ENCODE data around the gene ZFX. TPM values are rescaled to one million over a fixed set of nuclear protein-coding genes. Genes with fewer than 3 reads are reported as not detected.
A peak's percentile ranks its signal among the peaks of the same experiment; 100 is the strongest.

The ZFX gene
- total and polyA plus RNA-seq, 4 donors = 7.5 to 72.4 (median 32.5) TPM

GRCh38 chrX:24259544-24260240 is 110.2 kb downstream of the ZFX start:
- no peaks in the 10 kb centered on the region for H3K36me3 ChIP-seq (ENCODE audit: control insufficient read depth in 4 of 4, insufficient read depth in 4 of 4, low read length in 4 of 4)
- H3K4me1 ChIP-seq (ENCODE audit: control insufficient read depth in 5 of 5, insufficient read depth in 5 of 5, low read length in 5 of 5) = no peaks in the 10 kb centered on the region
- peak; percentile 25 for TF ChIP-seq CTCF (IDR thresholded peaks at IDR 0.05; ENCODE audit: control extremely low read depth, extremely low read depth)
- 70 to 84% methylated on average over 9 of the region's 9 CpGs for WGBS, 2 donors
- no peak overlapping the region for H3K9ac ChIP-seq (ENCODE audit: insufficient read depth in 1 of 2, low read length in 2 of 2)
- H3K27me3 ChIP-seq (ENCODE audit: control insufficient read depth in 3 of 3, insufficient read depth in 3 of 3, low read length in 2 of 3) = peaks cover 0 to 34% (median 18%) of the 10 kb centered on the region in 3 donors
- DNase-seq (peak; percentile 37 to 84 (median 65)), ATAC-seq (ENCODE audit: insufficient read depth, low FRiP score) (no peak)
- peaks cover 0 to 2% (median 0%) of the 10 kb centered on the region in 4 donors for H3K9me3 ChIP-seq (ENCODE audit: control insufficient read depth in 4 of 4, insufficient read depth in 3 of 4, low read length in 3 of 4)
- H3K4me3 ChIP-seq = no peak overlapping the region
- H3K27ac ChIP-seq (ENCODE audit: low read depth in 1 of 2, low read length in 1 of 2) = no peak overlapping the region

DNA sequence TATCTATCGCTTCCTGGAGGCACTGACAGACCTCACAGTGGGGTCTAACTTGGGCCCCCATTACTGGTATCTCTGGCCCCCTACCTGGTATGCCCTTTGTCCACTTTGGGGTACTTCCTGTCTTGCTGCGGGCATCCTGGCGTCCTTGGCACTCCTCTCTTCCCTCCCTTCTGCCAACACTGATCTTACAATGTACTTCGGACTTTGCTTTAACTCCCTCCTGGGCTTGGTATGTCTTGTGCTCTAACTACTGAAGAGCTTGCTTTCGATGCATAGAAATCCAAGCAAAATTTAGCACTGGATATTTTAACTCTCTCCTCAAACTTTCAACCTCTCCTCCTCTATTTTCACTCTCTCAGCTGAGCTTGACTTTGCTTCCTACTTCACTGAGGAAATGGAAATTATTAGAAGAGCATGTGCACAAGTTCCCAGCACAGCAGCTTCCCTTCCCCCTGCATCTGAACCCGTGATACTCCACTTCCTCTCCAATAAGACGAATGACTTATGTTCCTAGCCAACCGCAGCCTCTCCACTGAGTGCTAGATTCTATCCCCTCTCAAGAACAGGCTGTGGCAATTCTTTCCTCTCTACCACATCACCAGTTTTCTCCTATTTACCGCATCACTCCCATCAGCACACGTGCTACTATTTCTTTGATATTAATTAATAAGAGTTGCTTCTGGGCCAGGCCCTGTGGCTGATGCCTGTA is 111.5 kb downstream of the ZFX start:
- WGBS, 2 donors = 31 to 55% methylated on average over 10 of the region's 10 CpGs
- peaks cover 0 to 40% (median 19%) of the 10 kb centered on the region in 3 donors for H3K27me3 ChIP-seq (ENCODE audit: control insufficient read depth in 3 of 3, insufficient read depth in 3 of 3, low read length in 2 of 3)
- peak; percentile 35 for ATAC-seq (ENCODE audit: insufficient read depth, low FRiP score)
- H3K4me1 ChIP-seq (ENCODE audit: control insufficient read depth in 5 of 5, insufficient read depth in 5 of 5, low read length in 5 of 5) = no peaks in the 10 kb centered on the region
- no peak for TF ChIP-seq CTCF (IDR thresholded peaks at IDR 0.05; ENCODE audit: control extremely low read depth, extremely low read depth)
- peaks cover 0 to 5% (median 0%) of the 10 kb centered on the region in 4 donors for H3K9me3 ChIP-seq (ENCODE audit: control insufficient read depth in 4 of 4, insufficient read depth in 3 of 4, low read length in 3 of 4)
- no peak overlapping the region for H3K4me3 ChIP-seq
- no peaks in the 10 kb centered on the region for H3K36me3 ChIP-seq (ENCODE audit: control insufficient read depth in 4 of 4, insufficient read depth in 4 of 4, low read length in 4 of 4)
- DNase-seq = peak; percentile 16 to 67 (median 29)
- no peak overlapping the region for H3K9ac ChIP-seq (ENCODE audit: insufficient read depth in 1 of 2, low read length in 2 of 2)
- H3K27ac ChIP-seq (ENCODE audit: low read depth in 1 of 2, low read length in 1 of 2) = peak overlapping the region in 1 of 2 donors; percentile 40

DNA sequence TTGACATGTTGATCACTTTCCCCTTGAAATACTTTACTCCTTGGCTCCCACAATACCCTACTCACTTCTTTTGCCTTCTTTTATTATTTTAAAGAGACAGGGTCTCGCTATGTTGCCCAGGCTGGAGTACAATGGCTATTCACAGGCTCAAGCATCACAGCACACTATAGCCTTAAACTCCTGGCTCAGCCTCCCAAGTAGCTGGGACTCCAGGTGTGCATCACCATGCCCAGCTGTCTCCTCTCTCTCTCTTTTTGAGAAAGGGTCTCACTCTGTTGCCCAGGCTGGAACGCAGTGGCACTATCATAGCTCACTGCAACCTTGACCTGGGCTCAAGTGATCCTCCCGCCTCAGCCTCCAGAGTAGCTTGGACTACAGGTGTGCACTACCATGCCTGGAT is 112.8 kb downstream of the ZFX start:
- TF ChIP-seq CTCF (IDR thresholded peaks at IDR 0.05; ENCODE audit: control extremely low read depth, extremely low read depth) = no peak
- Histone ChIP-seq H3K9ac (ENCODE audit: insufficient read depth in 1 of 2, low read length in 2 of 2) (no peak overlapping the region), H3K27me3 (ENCODE audit: control insufficient read depth in 3 of 3, insufficient read depth in 3 of 3, low read length in 2 of 3) (peaks cover 0 to 32% (median 13%) of the 10 kb centered on the region in 3 donors), H3K4me1 (ENCODE audit: control insufficient read depth in 5 of 5, insufficient read depth in 5 of 5, low read length in 5 of 5) (no peaks in the 10 kb centered on the region), H3K27ac (ENCODE audit: low read depth in 1 of 2, low read length in 1 of 2) (no peak overlapping the region), H3K36me3 (ENCODE audit: control insufficient read depth in 4 of 4, insufficient read depth in 4 of 4, low read length in 4 of 4) (no peaks in the 10 kb centered on the region), H3K9me3 (ENCODE audit: control insufficient read depth in 4 of 4, insufficient read depth in 3 of 4, low read length in 3 of 4) (peaks cover 0 to 5% (median 0%) of the 10 kb centered on the region in 4 donors), H3K4me3 (no peak overlapping the region)
- DNase-seq (no peak), ATAC-seq (ENCODE audit: insufficient read depth, low FRiP score) (no peak)
- 91 to 100% methylated on average over 3 of the region's 3 CpGs for WGBS, 2 donors
